DOHH2 (cell line): Measurements from ENCODE around the gene PTPRN2.

ENCODE experiments used
- EZH2phosphoT487 ChIP-seq: fragments of 200-600 bp; sonication (generic); IDR thresholded peaks from 2 replicates; pipeline ENCODE4 v1.6.1; 2017; ENCODE audit warnings: borderline replicate concordance, mild to moderate bottlenecking, antibody characterized with exemption, low read length, moderate library complexity, mixed read lengths
- TF ChIP-seq, protein P1 (sequence below): fragments of 200-600 bp; sonication (generic); IDR thresholded peaks from one replicate; pipeline ENCODE4 v1.5.1; 2014; ENCODE audit warnings: antibody characterized with exemption, mild to moderate bottlenecking, low read depth, low read length; ENCODE audit not compliant: poor library complexity, severe bottlenecking

DNA sequence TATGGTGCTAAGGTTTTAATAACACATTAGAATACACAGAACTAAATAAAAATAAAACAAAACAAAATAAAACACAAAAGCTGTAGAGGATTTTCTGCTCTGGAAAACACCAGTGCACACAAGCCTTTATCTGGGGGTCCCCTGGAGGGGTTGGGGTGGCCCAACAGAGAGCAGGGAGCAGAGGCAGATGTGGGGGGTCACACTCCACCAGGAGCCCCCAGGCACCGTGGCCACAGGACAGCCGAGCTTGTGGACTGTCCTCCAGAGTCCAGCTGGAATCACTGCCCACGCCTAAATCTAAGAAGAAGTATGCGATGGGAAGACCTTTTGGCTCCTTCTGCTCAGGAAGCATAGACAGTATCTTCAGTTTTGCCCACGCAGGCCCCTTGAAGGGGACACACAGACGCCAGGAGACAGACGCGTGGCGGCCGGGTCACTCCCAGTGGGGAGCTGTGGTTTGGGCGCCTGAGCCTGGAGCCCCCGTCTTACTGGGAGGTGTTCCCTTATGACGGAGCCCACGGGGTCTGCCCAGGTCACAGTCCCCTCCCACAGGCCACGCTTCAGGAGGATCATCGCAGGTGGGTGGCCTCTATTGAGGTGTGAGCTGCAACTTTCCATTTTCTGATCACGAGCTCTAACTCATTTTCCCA lies 595.0 kb downstream of the PTPRN2 start:
- TF ChIP-seq, protein P1, sequence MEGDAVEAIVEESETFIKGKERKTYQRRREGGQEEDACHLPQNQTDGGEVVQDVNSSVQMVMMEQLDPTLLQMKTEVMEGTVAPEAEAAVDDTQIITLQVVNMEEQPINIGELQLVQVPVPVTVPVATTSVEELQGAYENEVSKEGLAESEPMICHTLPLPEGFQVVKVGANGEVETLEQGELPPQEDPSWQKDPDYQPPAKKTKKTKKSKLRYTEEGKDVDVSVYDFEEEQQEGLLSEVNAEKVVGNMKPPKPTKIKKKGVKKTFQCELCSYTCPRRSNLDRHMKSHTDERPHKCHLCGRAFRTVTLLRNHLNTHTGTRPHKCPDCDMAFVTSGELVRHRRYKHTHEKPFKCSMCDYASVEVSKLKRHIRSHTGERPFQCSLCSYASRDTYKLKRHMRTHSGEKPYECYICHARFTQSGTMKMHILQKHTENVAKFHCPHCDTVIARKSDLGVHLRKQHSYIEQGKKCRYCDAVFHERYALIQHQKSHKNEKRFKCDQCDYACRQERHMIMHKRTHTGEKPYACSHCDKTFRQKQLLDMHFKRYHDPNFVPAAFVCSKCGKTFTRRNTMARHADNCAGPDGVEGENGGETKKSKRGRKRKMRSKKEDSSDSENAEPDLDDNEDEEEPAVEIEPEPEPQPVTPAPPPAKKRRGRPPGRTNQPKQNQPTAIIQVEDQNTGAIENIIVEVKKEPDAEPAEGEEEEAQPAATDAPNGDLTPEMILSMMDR = no peak
- TF ChIP-seq EZH2phosphoT487 = no peak
